HepG2 (cell line): Measurements from ENCODE around the gene CEP78. TPM values are rescaled to one million over a fixed set of nuclear protein-coding genes. Genes with fewer than 3 reads are reported as not detected.

Experiments used
- ISX ChIP-seq: sonication (generic); formaldehyde crosslinking; conservative IDR thresholded peaks from 2 replicates; pipeline ENCODE4 v1.5.0; 2020; ENCODE audit warnings: missing genetic modification reagents
- MIER3 ChIP-seq: IDR thresholded peaks from 2 replicates; pipeline ENCODE4 v1.6.1; 2016; ENCODE audit warnings: missing compliant biosample characterization, borderline replicate concordance
- SP1 ChIP-seq, 2 experiments: fragments of 450-650 bp in 1 of 2; sonication (generic) in 1 of 2; formaldehyde crosslinking in 1 of 2; IDR thresholded peaks; 2 replicates each; pipeline versions ENCODE4 v1.4.0 to v1.6.1; 2016 to 2020; ENCODE audit warnings: missing genetic modification reagents in 1 of 2
- TCF7 ChIP-seq: sonication (generic); IDR thresholded peaks from 2 replicates; pipeline ENCODE4 v1.6.1; 2016; ENCODE audit warnings: antibody characterized with exemption, low read depth
- TGIF2 ChIP-seq: IDR thresholded peaks from 2 replicates; pipeline ENCODE4 v1.6.1; 2016; ENCODE audit warnings: control low read depth, missing compliant biosample characterization
- ZNF556 ChIP-seq: sonication (generic); formaldehyde crosslinking; IDR thresholded peaks from 2 replicates; pipeline ENCODE4 v1.4.0; 2020; ENCODE audit warnings: mild to moderate bottlenecking, missing genetic modification reagents, borderline replicate concordance
- ZNF766 ChIP-seq: sonication (generic); formaldehyde crosslinking; IDR thresholded peaks from 2 replicates; pipeline ENCODE4 v1.5.0; 2020; ENCODE audit warnings: missing genetic modification reagents, borderline replicate concordance
- ZNF788 ChIP-seq: sonication (generic); formaldehyde crosslinking; IDR thresholded peaks from 2 replicates; pipeline ENCODE4 v1.5.0; 2020; ENCODE audit warnings: mild to moderate bottlenecking, missing genetic modification reagents, borderline replicate concordance
- ZNF841 ChIP-seq: sonication (generic); formaldehyde crosslinking; IDR thresholded peaks from 2 replicates; pipeline ENCODE4 v1.8.1; 2023; ENCODE audit warnings: missing genetic modification reagents, borderline replicate concordance
- ZNF879 ChIP-seq: sonication (generic); formaldehyde crosslinking; IDR thresholded peaks from 2 replicates; pipeline ENCODE4 v1.8.1; 2023; ENCODE audit warnings: missing genetic modification reagents
- ZSCAN21 ChIP-seq: sonication (generic); formaldehyde crosslinking; IDR thresholded peaks from 2 replicates; pipeline ENCODE4 v1.8.0; 2022; ENCODE audit warnings: mild to moderate bottlenecking, missing genetic modification reagents, moderate library complexity, borderline replicate concordance
- ZSCAN9 ChIP-seq: IDR thresholded peaks from 2 replicates; pipeline ENCODE4 v1.6.1; 2016; ENCODE audit warnings: borderline replicate concordance
- polyA plus RNA-seq, 8 experiments: library from polyadenylated mRNA; depleted of rRNA in 3 of 8; stranded (reverse) in 7 of 8; unstranded in 1 of 8; fragments of >200 nt; fragmentation: Illumina TruSeq in 4 of 8; extraction: Trizol in 4 of 8; gene quantifications; 2 replicates each; pipeline versions ENCODE4 v1.2.1 to v1.2.3, GENCODE V29; 2011 to 2016; ENCODE audit warnings: low read depth in 4 of 8, missing spikeins in 1 of 8, mixed read lengths in 1 of 8; ENCODE audit not compliant: insufficient read depth in 1 of 8
- total RNA-seq, 5 experiments: library from RNA; depleted of rRNA; stranded (reverse); fragments of >200 nt; fragmentation: Illumina TruSeq; extraction: Trizol; gene quantifications; 2 replicates each; pipeline ENCODE4 v1.2.3, GENCODE V29; 2016; ENCODE audit warnings: low read depth in 1 of 5
- TF ChIP-seq, protein P1 (sequence below): sonication (generic); formaldehyde crosslinking; IDR thresholded peaks from 2 replicates; pipeline ENCODE4 v1.4.0; 2020; ENCODE audit warnings: missing genetic modification reagents
- TF ChIP-seq, protein P2 (sequence below): fragments of 450-650 bp; IDR thresholded peaks from 2 replicates; pipeline ENCODE4 v1.6.1; 2016
- TF ChIP-seq, protein P3 (sequence below): sonication (generic); formaldehyde crosslinking; IDR thresholded peaks from 2 replicates; pipeline ENCODE4 v1.5.0; 2020; ENCODE audit warnings: mild to moderate bottlenecking, low read depth, missing genetic modification reagents, borderline replicate concordance
- TF ChIP-seq, protein P4 (sequence below): IDR thresholded peaks from 2 replicates; pipeline ENCODE4 v1.6.1; 2012; ENCODE audit warnings: inconsistent platforms
- TF ChIP-seq, protein P5 (sequence below): sonication (generic); formaldehyde crosslinking; IDR thresholded peaks from 2 replicates; pipeline ENCODE4 v1.5.1; 2020; ENCODE audit warnings: missing genetic modification reagents, mild to moderate bottlenecking, borderline replicate concordance
- TF ChIP-seq, protein P6 (sequence below): sonication (generic); formaldehyde crosslinking; IDR thresholded peaks from 2 replicates; pipeline ENCODE4 v1.4.0; 2020; ENCODE audit warnings: missing genetic modification reagents

The CEP78 gene
- total and polyA plus RNA-seq, 2 of the 13 experiments (the other 11 are each of a cell fraction or from before 2014, with no cell fraction given): 5.1 to 30.8 TPM

DNA sequence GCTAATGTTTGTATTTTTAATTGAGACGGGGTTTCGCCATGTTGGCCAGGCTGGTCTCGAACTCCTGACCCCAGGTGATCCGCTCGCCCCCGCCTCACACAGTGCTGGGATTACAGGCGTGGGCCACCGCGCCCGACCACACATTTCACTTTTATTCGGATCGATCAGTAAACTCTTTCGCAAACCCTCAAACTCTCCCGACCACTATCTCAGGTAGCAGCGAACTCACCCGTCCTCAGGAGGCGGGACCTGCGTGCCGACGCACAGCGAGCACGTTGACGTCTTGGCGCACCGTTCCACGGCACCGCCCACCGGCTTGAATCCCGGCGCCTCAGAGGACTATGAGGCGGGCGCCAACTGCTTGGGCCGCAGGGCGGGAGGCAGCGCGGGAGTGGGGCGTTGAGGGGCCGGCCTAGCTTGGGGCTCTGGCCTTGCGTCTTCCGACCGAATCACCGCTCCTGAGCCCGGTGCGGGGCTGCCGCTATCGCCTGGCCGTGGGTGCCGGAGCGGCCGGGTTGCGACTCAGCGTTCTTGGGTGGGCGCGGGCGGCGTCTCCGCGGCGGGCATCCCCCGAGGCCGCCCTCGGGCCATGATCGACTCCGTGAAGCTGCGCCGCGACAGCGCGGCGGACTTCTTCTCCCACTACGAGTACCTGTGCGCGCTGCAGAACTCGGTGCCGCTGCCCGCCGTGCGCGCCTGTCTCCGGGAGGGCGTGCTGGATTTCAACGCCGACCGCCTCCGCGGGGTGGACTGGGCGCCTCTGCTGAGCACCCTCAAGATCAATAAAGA is at the start of gene CEP78 (continued):
- TF ChIP-seq, protein P1, sequence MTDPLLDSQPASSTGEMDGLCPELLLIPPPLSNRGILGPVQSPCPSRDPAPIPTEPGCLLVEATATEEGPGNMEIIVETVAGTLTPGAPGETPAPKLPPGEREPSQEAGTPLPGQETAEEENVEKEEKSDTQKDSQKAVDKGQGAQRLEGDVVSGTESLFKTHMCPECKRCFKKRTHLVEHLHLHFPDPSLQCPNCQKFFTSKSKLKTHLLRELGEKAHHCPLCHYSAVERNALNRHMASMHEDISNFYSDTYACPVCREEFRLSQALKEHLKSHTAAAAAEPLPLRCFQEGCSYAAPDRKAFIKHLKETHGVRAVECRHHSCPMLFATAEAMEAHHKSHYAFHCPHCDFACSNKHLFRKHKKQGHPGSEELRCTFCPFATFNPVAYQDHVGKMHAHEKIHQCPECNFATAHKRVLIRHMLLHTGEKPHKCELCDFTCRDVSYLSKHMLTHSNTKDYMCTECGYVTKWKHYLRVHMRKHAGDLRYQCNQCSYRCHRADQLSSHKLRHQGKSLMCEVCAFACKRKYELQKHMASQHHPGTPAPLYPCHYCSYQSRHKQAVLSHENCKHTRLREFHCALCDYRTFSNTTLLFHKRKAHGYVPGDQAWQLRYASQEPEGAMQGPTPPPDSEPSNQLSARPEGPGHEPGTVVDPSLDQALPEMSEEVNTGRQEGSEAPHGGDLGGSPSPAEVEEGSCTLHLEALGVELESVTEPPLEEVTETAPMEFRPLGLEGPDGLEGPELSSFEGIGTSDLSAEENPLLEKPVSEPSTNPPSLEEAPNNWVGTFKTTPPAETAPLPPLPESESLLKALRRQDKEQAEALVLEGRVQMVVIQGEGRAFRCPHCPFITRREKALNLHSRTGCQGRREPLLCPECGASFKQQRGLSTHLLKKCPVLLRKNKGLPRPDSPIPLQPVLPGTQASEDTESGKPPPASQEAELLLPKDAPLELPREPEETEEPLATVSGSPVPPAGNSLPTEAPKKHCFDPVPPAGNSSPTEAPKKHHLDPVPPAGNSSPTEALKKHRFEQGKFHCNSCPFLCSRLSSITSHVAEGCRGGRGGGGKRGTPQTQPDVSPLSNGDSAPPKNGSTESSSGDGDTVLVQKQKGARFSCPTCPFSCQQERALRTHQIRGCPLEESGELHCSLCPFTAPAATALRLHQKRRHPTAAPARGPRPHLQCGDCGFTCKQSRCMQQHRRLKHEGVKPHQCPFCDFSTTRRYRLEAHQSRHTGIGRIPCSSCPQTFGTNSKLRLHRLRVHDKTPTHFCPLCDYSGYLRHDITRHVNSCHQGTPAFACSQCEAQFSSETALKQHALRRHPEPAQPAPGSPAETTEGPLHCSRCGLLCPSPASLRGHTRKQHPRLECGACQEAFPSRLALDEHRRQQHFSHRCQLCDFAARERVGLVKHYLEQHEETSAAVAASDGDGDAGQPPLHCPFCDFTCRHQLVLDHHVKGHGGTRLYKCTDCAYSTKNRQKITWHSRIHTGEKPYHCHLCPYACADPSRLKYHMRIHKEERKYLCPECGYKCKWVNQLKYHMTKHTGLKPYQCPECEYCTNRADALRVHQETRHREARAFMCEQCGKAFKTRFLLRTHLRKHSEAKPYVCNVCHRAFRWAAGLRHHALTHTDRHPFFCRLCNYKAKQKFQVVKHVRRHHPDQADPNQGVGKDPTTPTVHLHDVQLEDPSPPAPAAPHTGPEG: peak; percentile 97
- peak; percentile 79; the same call in 1 of the 2 replicates for TF ChIP-seq ZNF788 (CRISPR knock-in tag)
- TF ChIP-seq ISX: peak; percentile 74
- TF ChIP-seq ZNF556 (CRISPR knock-in tag): peak; percentile 83; the same call in 1 of the 2 replicates
- peak; percentile 83 for TF ChIP-seq ZSCAN21
- TF ChIP-seq, protein P2, sequence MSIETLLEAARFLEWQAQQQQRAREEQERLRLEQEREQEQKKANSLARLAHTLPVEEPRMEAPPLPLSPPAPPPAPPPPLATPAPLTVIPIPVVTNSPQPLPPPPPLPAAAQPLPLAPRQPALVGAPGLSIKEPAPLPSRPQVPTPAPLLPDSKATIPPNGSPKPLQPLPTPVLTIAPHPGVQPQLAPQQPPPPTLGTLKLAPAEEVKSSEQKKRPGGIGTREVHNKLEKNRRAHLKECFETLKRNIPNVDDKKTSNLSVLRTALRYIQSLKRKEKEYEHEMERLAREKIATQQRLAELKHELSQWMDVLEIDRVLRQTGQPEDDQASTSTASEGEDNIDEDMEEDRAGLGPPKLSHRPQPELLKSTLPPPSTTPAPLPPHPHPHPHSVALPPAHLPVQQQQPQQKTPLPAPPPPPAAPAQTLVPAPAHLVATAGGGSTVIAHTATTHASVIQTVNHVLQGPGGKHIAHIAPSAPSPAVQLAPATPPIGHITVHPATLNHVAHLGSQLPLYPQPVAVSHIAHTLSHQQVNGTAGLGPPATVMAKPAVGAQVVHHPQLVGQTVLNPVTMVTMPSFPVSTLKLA: no peak; the same call in 1 of the 2 replicates
- no peak for TF ChIP-seq TCF7
- TF ChIP-seq, protein P3, sequence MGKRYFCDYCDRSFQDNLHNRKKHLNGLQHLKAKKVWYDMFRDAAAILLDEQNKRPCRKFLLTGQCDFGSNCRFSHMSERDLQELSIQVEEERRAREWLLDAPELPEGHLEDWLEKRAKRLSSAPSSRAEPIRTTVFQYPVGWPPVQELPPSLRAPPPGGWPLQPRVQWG (CRISPR knock-in tag): no peak
- no peak for TF ChIP-seq SP1 (IDR thresholded peaks at IDR 0.05)
- TF ChIP-seq SP1 (CRISPR knock-in tag; IDR thresholded peaks at IDR 0.05): peak; percentile 86
- TF ChIP-seq, protein P4, sequence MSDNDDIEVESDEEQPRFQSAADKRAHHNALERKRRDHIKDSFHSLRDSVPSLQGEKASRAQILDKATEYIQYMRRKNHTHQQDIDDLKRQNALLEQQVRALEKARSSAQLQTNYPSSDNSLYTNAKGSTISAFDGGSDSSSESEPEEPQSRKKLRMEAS: 0 out of 2 replicates have a peak, but pooled peaks have one; percentile 16
- no peak for TF ChIP-seq ZNF879
- peak; percentile 64; the same call in 1 of the 2 replicates for TF ChIP-seq MIER3 (CRISPR knock-in tag)
- peak; percentile 70; the same call in 1 of the 2 replicates for TF ChIP-seq ZSCAN9 (CRISPR knock-in tag)
- TF ChIP-seq, protein P5, sequence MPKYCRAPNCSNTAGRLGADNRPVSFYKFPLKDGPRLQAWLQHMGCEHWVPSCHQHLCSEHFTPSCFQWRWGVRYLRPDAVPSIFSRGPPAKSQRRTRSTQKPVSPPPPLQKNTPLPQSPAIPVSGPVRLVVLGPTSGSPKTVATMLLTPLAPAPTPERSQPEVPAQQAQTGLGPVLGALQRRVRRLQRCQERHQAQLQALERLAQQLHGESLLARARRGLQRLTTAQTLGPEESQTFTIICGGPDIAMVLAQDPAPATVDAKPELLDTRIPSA (CRISPR knock-in tag): no peak
- peak; percentile 54; the same call in 1 of the 2 replicates for TF ChIP-seq ZNF766 (CRISPR knock-in tag)
- TF ChIP-seq, protein P6, sequence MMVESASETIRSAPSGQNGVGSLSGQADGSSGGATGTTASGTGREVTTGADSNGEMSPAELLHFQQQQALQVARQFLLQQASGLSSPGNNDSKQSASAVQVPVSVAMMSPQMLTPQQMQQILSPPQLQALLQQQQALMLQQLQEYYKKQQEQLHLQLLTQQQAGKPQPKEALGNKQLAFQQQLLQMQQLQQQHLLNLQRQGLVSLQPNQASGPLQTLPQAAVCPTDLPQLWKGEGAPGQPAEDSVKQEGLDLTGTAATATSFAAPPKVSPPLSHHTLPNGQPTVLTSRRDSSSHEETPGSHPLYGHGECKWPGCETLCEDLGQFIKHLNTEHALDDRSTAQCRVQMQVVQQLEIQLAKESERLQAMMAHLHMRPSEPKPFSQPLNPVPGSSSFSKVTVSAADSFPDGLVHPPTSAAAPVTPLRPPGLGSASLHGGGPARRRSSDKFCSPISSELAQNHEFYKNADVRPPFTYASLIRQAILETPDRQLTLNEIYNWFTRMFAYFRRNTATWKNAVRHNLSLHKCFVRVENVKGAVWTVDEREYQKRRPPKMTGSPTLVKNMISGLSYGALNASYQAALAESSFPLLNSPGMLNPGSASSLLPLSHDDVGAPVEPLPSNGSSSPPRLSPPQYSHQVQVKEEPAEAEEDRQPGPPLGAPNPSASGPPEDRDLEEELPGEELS (CRISPR knock-in tag): peak; percentile 51
- TF ChIP-seq ZNF841 (CRISPR knock-in tag): no peak
- TF ChIP-seq TGIF2 (CRISPR knock-in tag): peak; percentile 22; the same call in 1 of the 2 replicates
